Fibroblast of lung (primary cell): ENCODE data around the gene RNF5.
"Not testable (repeated sequence)": the region's sequence is repeated elsewhere in the genome, so short reads cannot be mapped to it uniquely, and the experiment has no call there.

ENCODE experiments used
- EZH2 ChIP-seq: IDR thresholded peaks from 2 replicates; pipeline ENCODE4 v1.5.1; 2012; ENCODE audit warnings: low read length, control low read depth, mild to moderate bottlenecking; ENCODE audit errors: missing control alignments
- TF ChIP-seq, protein P1 (sequence below), 2 donors: IDR thresholded peaks in 1 of 2; conservative IDR thresholded peaks in 1 of 2; 1 replicate in 1 of 2; 2 replicates in 1 of 2; pipeline ENCODE4 v1.5.1; 2011 to 2012; ENCODE audit warnings: low read length in 2 of 2, control low read depth in 1 of 2, inconsistent platforms in 1 of 2, low read depth in 1 of 2, mild to moderate bottlenecking in 1 of 2

GRCh38 chr6:32185681-32186131, 7.5 kb downstream of the RNF5 start:
- TF ChIP-seq, protein P1, sequence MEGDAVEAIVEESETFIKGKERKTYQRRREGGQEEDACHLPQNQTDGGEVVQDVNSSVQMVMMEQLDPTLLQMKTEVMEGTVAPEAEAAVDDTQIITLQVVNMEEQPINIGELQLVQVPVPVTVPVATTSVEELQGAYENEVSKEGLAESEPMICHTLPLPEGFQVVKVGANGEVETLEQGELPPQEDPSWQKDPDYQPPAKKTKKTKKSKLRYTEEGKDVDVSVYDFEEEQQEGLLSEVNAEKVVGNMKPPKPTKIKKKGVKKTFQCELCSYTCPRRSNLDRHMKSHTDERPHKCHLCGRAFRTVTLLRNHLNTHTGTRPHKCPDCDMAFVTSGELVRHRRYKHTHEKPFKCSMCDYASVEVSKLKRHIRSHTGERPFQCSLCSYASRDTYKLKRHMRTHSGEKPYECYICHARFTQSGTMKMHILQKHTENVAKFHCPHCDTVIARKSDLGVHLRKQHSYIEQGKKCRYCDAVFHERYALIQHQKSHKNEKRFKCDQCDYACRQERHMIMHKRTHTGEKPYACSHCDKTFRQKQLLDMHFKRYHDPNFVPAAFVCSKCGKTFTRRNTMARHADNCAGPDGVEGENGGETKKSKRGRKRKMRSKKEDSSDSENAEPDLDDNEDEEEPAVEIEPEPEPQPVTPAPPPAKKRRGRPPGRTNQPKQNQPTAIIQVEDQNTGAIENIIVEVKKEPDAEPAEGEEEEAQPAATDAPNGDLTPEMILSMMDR (conservative IDR thresholded peaks at IDR 0.05 in 1 of 2, IDR thresholded peaks at IDR 0.05 in 1 of 2; ENCODE audit: low read depth in 1 of 2, low read length in 2 of 2): not testable (repeated sequence)
- not testable (repeated sequence) for TF ChIP-seq EZH2
